Fibroblast of skin of right quadriceps (primary cell): ENCODE results near the gene LMF2.

Experiments used
- DNase-seq: peaks from one replicate; pipeline ENCODE4 v3.0.0-alpha.2; 2013

The LMF2 gene

DNA sequence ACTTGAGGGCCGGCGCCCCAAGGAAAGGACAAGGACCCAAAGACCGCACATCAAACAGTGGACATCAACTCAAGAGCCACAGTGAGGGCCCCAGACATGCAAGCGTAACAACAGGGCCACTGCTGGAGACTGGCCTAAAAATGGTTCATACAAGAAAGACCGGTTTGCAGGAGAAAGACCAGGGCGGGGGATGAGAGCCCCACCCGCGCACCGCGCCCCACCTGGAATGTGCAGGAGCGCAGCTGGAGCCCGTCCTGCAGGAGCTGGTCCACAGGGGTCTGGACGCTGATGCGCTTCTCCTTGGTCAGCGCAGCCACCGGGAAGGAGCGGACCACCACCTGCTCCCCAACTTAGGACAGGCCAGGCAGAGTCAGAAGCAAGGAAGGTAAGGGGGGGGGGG, 46.6 kb downstream of the LMF2 start:
- no peak for DNase-seq

DNA sequence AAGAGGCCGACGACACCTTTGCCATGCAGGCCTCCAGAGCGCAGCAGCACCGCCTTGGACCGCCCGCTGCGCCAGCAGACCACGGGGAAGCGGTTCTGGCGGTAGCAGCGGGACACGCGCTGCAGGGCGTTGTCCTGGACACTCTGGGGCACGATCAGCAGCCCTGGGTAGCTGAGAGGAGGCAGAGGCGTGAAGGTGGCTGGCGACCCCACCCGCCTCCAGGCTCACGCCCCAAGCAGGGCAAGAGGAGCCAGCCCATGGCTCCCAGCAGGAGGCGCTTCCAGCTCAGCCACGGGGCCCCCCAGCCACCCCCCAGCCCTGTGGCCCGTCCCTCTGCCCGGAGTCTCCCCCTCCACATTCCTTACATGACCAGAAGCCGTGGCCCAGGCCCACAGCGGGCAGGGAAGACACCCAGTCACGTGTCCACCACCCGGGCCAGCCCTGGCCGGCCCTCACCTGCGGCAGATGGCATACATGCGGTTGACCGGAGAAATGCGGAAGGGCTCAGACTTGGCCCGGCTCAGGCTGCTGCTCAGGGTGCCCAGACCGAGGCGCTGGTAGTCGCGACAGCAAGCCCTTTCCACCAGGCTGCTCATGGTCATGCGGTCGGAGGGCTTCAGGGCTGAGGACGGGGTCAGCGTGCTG, 47.9 kb downstream of the LMF2 start:
- DNase-seq: no peak

DNA sequence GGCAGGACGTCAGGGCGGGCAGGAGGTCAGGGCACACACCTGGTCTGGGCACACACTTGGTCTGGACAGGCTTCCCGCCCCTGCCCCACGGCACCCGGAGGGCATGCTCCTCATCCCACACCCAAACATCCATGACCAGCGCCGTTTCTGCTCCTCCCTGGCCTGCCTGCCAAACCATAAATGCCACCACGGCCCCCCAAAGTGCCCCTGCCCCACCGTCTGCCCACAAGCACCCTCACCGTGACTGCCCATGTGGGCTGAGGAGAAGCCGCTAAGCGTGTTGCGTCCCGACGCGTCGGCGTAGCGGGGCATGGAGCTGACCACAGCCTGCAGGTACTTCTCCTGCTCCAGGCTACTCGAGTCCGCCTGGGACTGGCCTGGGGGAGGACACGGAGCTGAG, 48.5 kb downstream of the LMF2 start:
- no peak for DNase-seq

DNA sequence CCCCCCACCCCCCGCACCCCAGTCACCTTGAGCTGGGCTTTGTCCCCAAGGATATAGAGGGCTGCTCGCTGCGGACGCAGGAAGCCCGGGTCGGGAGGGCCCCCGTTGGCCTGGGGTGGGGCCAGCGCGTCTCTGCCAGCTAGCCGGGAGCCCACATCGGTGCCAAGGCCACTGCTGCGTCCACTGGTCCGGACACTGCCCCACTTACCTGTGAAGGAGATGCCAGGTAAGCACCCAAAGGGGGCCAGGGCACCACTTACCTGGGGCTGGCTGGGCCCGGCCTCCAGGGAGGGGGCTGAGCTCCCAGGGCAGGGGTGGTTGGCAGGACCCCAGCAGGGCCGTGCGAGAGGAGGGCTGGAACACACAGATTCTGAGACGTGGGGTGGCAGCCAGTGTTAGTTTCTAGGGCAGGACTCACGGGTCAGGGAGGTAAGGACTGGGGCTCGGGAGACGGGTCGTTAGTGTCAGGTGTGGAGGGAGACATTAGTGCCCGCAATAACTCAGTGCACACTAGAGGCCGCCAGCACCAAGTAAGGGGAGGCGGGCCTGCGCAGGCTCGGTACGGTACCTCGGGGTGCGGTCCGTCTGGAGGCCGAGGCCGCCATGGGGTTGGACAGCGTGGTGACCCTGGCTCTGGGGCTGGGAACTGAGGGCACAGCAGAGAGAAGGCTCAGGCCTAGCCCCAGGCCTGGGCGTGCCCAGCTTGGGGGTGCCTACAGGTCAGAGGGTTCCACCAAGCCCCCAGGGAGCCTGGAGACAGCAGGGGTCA, 50.9 kb downstream of the LMF2 start:
- DNase-seq: no peak

DNA sequence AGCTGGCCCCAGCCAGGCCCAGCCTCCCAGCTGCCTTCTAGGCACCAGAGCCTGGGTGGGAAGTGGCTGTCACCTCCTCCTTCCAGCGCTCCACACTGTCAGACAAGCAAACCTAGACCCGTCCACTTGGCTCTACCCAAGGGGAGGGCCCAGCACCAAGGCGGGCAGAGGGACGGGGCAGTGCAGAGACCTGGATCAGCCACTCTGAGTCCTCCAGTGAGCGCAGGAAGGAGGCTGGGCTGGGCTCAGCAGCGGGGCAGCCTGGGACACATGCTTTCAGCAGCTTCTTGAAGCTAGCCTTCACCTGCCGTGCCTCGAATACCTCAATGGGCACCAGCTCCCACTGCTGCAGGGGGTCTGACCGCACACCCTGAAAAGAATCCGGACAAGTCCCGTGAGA, 51.5 kb downstream of the LMF2 start:
- no peak for DNase-seq

DNA sequence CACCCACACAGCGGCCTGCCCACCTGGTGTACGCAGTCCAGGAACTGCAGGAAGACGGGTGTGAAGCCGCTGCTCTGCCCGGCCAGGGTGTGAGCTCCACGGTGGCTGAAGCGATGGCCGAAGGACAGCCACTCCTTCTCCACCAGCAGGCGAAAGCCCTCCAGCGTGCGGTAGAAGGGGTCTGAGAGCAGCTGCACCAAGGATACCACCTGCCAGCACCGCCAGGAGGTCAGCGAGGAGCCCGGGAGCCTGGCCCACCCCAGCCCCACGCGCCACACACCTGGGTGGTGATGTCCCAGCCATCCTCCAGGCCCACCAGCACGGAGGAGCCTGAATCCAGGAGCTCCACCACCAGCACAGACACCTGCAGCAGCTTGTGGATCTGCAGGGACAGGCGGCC, 52.3 kb downstream of the LMF2 start:
- no peak for DNase-seq

DNA sequence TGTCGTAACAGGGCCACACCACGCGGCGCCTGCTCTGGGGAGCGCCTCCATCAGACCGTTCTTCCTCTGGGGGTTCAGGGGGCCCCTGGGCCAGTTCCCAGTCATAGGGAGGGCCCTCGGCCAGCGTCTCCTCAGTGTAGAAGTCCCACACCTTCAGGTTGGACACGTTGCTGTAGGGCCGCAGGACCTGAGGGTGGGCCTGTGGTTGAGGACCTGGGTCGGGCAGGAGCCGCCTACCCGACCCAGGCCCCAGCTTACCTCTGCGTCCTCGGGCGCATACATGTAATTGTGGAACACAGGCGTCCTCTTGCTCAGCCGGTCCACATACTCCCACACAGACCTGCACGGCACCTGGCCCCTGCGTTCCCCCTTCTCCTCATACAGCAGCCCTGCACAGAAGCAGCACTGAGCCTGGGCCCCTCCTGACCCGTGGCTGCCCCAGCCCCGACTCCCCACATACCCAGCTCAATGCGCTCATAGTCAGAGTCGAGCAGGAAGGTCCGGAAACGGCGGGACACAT, 52.9 kb downstream of the LMF2 start:
- no peak for DNase-seq
